Epithelial cell of prostate (primary cell): ENCODE data around the gene KRT13.

ENCODE experiments used
- DNase-seq: peaks from one replicate; pipeline ENCODE4 v3.0.0-alpha.2; 2011; ENCODE audit warnings: low read depth, low spot score
- H3K27ac ChIP-seq: fragments of 450-650 bp; 2 replicates; pipeline ENCODE4 v1.5.1; 2017; ENCODE audit warnings: mild to moderate bottlenecking

Gene KRT13

GRCh38 chr17:41500131-41500911 is 5.1 kb downstream of the KRT13 start:
- peak overlapping the region; percentile 60 for H3K27ac ChIP-seq
- DNase-seq = no peak

DNA sequence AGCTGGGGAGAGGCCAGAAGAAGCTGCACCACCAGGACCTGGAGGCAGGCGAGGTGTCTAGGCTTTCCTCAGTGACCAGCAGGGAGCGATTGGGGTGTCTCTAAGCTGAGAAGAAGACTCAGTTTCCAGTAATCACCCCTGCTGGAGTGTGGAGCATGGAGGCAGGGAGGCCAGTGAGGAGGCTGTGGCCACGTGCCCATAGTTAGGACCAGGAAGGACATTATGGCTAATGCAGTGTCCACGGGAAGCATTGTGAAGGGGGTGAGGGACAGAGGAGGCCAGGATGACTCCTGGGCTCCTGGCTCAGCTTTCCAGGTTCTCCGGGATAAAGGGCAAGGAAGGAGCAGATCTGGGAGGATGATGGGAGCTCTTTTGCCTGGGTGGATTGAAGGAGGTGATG is 5.7 kb downstream of the KRT13 start:
- peak overlapping the region; percentile 60 for H3K27ac ChIP-seq

GRCh38 chr17:41498276-41498675 is 7.1 kb downstream of the KRT13 start:
- no peak for DNase-seq
- peak overlapping the region; percentile 60 for H3K27ac ChIP-seq

More for the DNA sequence above, 5.7 kb downstream of the KRT13 start:
- DNase-seq = no peak

- peak; percentile 69 for DNase-seq
- peak overlapping the region; percentile 60 for H3K27ac ChIP-seq
Observed at GRCh38 chr17:41496803-41497484, 8.5 kb downstream of the KRT13 start.

GRCh38 chr17:41494524-41494923 is 10.9 kb downstream of the KRT13 start:
- no peak overlapping the region for H3K27ac ChIP-seq
- no peak for DNase-seq

DNA sequence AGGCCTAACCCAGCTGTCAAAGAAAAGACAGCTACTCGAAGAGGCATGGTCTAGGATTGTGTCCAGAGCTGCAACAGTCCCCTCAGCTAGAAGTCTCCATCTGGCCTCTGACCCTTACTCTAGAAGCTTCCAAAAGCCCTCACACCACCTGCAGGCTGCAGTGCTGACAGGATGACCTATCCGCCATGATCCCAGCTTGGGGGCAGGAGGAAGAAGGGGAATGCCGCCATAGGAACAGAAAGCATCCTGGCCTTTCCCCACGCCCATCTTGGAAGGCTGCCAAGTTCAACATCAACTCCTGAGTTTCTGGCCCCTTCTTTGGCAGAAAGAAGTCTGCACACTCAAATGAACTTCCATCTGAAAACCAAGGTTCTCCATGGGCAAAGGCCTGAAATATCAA is 12.6 kb downstream of the KRT13 start:
- no peak overlapping the region for H3K27ac ChIP-seq
- DNase-seq = no peak

DNA sequence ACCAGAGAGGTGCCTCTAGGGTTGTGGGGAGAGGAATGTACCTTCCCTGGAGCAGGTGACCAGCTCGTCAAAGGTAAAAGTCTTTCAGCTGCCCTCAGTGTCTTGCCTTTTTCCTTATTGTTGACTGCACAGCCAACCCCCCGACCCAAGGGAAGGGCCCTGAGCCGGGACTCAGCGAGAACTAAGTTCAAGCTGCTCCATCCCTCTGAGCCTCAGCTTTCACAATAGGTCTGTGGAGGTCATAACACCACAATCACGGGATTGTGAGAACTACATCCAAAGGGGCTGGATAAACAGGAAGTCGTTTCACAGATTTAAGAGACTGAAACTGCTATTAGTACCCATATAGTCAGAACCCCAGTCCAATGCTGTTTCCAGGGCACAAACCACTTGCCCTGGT is 13.1 kb downstream of the KRT13 start:
- H3K27ac ChIP-seq = no peak overlapping the region
- no peak for DNase-seq

DNA sequence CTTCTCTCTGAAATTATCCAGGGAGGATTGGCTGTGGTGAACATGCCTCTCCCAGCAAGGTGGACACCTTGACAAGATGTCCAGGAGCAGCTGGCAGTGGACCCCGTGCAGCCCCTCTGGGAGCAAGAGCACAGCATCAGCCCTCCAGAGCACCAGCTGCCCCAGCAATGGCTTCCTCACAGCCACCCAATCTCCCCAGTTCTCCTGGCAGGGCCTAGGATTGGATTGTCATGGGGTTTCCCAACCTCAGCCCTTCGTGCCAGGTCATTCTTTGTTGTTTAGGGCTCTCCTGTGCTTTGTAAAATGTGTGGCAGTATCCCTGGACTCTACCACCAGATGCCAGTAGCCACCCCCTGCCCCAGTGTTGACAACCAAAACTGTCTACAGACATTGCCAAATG is 13.9 kb downstream of the KRT13 start:
- DNase-seq = no peak
- no peak overlapping the region for H3K27ac ChIP-seq

GRCh38 chr17:41490000-41490990 is 15.1 kb downstream of the KRT13 start:
- no peak overlapping the region for H3K27ac ChIP-seq
- DNase-seq = no peak

GRCh38 chr17:41489531-41489930 is 15.9 kb downstream of the KRT13 start, which contains the start of gene KRT36:
KRT36 (minus strand) TSS chr17:41489910; CDS start chr17:41489864, 46 bp downstream.
- no peak within 1 kb of the TSS for H3K27ac ChIP-seq
- no peak for DNase-seq

- no peak overlapping the region for H3K27ac ChIP-seq
- no peak for DNase-seq
Observed at GRCh38 chr17:41486809-41487530, 18.4 kb downstream of the KRT13 start.

DNA sequence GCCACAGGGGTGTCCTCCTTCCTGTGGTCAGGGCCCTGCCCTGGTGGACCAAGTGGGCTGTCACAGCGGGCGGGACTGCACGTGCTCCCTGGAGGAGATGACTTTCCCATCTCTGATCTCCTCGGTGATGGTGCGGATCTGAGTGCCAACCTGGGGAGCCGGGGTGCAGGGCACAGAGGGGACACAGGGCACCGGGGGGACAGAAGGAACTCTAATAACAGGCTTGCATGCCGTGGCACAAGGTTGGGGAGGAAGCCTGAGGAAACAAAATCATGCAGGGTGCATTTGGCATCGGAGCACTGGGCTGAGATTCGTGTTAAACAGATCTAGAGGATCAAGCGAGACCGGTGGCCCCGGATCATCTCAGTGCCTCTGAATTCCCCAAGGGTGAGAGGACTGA is 19.1 kb downstream of the KRT13 start:
- no peak overlapping the region for H3K27ac ChIP-seq
- DNase-seq = no peak

DNA sequence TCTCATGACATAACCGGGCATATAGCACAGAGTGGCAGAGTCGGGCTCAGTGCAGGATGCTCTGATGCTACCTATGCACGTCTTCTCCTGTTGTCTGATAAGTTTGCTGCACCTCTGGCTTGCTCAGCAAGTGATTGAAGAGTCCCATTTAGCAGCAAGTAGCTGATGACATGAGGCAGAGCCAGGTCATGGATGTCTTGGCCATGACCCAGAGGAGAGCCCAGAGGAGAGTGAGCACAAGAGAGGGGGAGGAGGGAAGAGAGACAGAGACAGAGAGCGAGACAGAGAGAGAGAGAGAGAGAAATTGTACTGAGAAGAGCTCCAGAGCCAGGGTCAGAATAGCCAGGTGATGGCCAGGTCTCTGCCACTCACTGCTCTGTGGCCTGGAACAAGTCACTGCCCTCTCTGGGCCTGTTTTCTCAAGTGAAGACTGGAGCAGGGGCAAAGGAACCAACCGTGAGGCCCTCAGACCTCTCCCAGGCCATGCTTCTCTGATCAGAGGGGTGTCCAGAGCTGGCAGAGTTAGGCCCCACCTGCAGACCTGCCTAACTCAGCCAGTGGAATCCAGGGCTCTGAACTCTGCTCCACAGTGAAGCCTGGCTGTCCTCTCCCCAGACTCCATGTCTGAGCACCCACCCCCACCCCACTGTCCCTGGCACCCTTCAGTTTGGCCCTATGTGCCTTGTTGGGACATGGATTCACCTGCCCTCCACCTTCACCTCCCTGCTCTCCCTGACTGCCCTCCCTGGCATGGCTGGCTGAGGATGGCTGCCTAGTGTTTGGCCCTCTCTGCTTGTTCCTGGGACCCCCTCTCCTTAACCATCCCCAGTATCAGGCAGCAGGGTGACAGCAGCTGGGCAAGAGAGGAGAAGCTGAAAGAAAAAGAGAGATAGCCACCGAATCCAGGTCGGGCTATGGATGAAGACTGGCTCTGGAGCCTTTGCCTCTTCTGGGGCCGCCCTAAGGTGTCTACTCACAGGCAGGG is 20.2 kb downstream of the KRT13 start:
- H3K27ac ChIP-seq = no peak overlapping the region
- no peak for DNase-seq

GRCh38 chr17:41483991-41484826 is 21.2 kb downstream of the KRT13 start:
- DNase-seq = no peak

DNA sequence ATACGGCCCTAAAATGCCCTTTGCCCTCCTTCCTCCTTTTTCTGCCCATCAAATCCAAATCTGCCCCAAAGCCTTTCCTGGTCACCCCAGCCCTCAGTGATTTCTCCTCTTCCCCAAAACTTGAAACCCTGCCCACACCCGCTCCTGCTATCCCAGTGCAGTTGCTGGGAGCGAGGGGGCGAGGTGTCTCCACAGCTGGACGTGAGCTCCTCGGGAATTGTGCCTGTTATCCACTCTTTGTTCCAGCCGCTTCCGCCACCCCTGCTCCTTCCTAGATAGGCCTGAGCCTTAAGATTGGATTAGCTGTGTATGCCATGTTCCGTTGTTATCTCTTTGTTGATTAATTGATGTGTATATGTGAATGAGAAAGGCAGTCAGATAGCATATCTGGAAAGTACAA is 21.9 kb downstream of the KRT13 start:
- DNase-seq = no peak
- no peak overlapping the region for H3K27ac ChIP-seq

More at GRCh38 chr17:41483991-41484826, 21.2 kb downstream of the KRT13 start:
- no peak overlapping the region for H3K27ac ChIP-seq

DNA sequence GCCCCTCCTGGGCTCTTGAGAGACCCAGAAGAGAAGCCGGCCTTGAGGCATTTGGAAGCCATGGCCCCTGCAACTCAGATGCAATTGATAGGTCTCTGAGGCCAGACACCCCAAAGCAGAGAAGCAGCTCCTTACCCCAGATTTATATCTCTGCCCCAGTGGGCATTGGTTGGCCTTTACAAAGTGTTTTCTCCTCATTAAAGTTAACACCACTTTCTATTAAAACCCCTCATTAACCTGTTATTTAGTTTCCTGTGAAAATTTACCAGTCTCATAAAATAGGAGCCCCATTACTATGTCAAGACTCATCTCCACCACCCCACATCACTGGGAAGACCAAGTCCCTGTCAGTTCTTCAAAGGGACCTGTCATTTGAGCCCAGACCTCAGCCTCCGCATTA is 24.4 kb downstream of the KRT13 start, which contains the start of gene KRT35:
KRT35 (minus strand) TSS at position 116 of the 400 bp plus-strand sequence; CDS start at position 62, 54 bp downstream.
- no peak for DNase-seq

DNA sequence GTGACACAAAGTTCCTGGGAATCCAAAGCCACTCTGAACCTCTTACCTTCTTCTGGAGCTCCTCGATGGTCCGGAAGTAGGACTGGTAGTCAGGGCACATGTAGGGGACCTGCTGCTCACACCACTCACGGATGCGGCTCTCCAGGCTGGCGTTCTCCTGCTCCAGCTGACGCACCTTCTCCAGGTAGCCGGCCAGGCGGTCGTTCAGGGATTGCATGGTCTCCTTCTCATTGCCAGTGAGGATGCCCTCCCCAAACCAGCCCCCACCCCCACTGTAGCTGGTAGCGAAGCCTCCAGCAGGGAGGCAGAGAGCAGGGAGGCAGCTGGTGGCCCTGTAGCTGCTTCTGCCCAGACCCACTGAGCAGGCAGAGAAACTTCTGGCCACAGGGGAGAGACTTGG is 24.8 kb downstream of the KRT13 start:
- no peak for DNase-seq
- H3K27ac ChIP-seq = no peak overlapping the region

More for the DNA sequence above, 24.4 kb downstream of the KRT13 start, which contains the start of gene KRT35:
- no peak within 1 kb of the TSS for H3K27ac ChIP-seq

DNA sequence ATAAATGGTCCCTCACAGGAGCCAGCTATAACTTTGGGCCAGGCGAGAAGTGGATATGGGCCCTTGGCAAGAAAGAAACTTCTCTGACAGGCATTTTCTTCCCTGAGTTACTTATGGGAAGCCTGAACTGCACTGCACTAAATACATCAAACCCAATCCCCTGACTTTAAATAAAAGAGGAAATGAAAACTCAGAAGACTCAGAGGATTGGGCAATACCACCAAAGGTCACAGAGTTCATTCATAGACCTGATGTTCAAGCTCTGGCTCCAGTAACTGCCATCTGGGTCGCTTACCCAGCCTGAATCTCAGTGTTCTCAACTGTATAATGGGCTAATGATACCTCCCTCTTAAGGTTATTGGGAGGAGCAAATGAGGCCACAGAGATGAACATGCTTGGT is 25.3 kb downstream of the KRT13 start:
- DNase-seq = no peak
- no peak overlapping the region for H3K27ac ChIP-seq
